ENCODE measurements around the gene MFGE8.

DNA sequence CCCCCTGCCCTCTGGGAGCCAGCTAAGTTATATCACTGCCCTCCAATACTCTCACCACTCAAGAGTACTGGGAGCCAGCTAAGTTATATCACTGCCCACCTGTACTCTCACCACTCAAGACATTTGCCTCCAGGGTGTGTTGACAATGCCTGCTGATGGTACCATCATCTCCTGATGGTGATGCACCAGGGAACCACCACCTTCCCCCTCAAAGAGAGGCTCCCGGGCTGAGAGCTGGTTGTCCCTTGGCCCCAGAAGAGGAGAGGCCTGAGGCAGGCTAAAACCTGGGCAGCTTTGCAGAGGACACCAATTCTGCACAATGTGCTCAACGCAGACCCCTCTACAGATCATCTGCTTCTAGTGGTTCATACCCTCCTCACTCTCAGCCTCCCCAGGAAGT, 10.3 kb downstream of the MFGE8 start:
- TF ChIP-seq, protein P1, sequence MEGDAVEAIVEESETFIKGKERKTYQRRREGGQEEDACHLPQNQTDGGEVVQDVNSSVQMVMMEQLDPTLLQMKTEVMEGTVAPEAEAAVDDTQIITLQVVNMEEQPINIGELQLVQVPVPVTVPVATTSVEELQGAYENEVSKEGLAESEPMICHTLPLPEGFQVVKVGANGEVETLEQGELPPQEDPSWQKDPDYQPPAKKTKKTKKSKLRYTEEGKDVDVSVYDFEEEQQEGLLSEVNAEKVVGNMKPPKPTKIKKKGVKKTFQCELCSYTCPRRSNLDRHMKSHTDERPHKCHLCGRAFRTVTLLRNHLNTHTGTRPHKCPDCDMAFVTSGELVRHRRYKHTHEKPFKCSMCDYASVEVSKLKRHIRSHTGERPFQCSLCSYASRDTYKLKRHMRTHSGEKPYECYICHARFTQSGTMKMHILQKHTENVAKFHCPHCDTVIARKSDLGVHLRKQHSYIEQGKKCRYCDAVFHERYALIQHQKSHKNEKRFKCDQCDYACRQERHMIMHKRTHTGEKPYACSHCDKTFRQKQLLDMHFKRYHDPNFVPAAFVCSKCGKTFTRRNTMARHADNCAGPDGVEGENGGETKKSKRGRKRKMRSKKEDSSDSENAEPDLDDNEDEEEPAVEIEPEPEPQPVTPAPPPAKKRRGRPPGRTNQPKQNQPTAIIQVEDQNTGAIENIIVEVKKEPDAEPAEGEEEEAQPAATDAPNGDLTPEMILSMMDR (IDR thresholded peaks at IDR 0.05) = no peak
- no peak for TF ChIP-seq EP300 (IDR thresholded peaks at IDR 0.05)
- no peak for TF ChIP-seq POLR2A (IDR thresholded peaks at IDR 0.05)
